HG03469 (cell line): ENCODE measurements around the gene ATP5PF.
"Not testable (repeated sequence)": the region's sequence is repeated elsewhere in the genome, so short reads cannot be mapped to it uniquely, and the experiment has no call there.

ENCODE experiments used
- ATAC-seq: cut with Tn5 transposase; IDR thresholded peaks from one replicate; pipeline ENCODE4 v1.9.1; 2021; ENCODE audit warnings: mild to moderate bottlenecking, moderate library complexity, moderate number of reproducible peaks; ENCODE audit not compliant: unreplicated experiment

The ATP5PF gene

GRCh38 chr21:25732091-25732760 lies 2.5 kb downstream of the ATP5PF start:
- no peak for ATAC-seq

- ATAC-seq, result no peak
Observed at GRCh38 chr21:25722631-25723030, 12.1 kb downstream of the ATP5PF start.

GRCh38 chr21:25721987-25722386 lies 12.7 kb downstream of the ATP5PF start:
- ATAC-seq, result no peak

GRCh38 chr21:25717491-25718147 lies 17.1 kb downstream of the ATP5PF start:
- no peak for ATAC-seq

GRCh38 chr21:25714066-25714465 lies 20.6 kb downstream of the ATP5PF start:
- not testable (repeated sequence) for ATAC-seq

- ATAC-seq, result no peak
Observed at GRCh38 chr21:25710550-25710949, 24.2 kb downstream of the ATP5PF start.

- no peak for ATAC-seq
Observed at GRCh38 chr21:25709684-25710265, 24.9 kb downstream of the ATP5PF start.

- ATAC-seq, result no peak
Observed at GRCh38 chr21:25708467-25709065, 26.1 kb downstream of the ATP5PF start.

- ATAC-seq, result no peak
Observed at GRCh38 chr21:25701529-25701928, 33.2 kb downstream of the ATP5PF start.

GRCh38 chr21:25700741-25701140 lies 34.0 kb downstream of the ATP5PF start:
- no peak for ATAC-seq

GRCh38 chr21:25695461-25695860 lies 39.2 kb downstream of the ATP5PF start:
- not testable (repeated sequence) for ATAC-seq

GRCh38 chr21:25691976-25692375 lies 42.7 kb downstream of the ATP5PF start:
- ATAC-seq, result no peak

- no peak for ATAC-seq
Observed at GRCh38 chr21:25689226-25689625, 45.5 kb downstream of the ATP5PF start.

- no peak for ATAC-seq
Observed at GRCh38 chr21:25688275-25689155, 46.2 kb downstream of the ATP5PF start.

GRCh38 chr21:25687787-25688186 lies 46.9 kb downstream of the ATP5PF start:
- no peak for ATAC-seq

- no peak for ATAC-seq
Observed at GRCh38 chr21:25682382-25682781, 52.3 kb downstream of the ATP5PF start.

- no peak for ATAC-seq
Observed at GRCh38 chr21:25676451-25676850, 58.3 kb downstream of the ATP5PF start.
